Measurements from ENCODE around the gene FREY1. TPM values are rescaled to one million over a fixed set of nuclear protein-coding genes. Genes with fewer than 3 reads are reported as not detected.

FREY1 gene
- total and polyA plus RNA-seq, 2 donors (not counting 3 experiments of a cell fraction or from before 2014, with no cell fraction given), result 0.84 to 1.1 TPM

- CTCF ChIA-PET, result no interaction called here
- H3K27me3 ChIP-seq (ENCODE audit: control insufficient read depth in 2 of 2, insufficient read depth in 2 of 2, low read length in 2 of 2), result no peaks in the 10 kb centered on the region
- dilution Hi-C loops (cut with MboI; ENCODE audit: extremely low pct_ligation_motif_present, low sequenced_read_pairs), result no loop called here
- H3K4me2 ChIP-seq (ENCODE audit: insufficient read depth, low read length), result no peak overlapping the region
- no peaks in the 10 kb centered on the region for H3K9me1 ChIP-seq (replicated peaks; ENCODE audit: control insufficient read depth, extremely low read depth, insufficient read depth, low read length)
- H3K4me3 ChIP-seq (replicated peaks in 1 of 3; ENCODE audit: insufficient read depth in 1 of 3, low read depth in 1 of 3, low read length in 3 of 3), result no peak overlapping the region
- no peak for FAIRE-seq
- TF ChIP-seq MYC (IDR thresholded peaks at IDR 0.05; ENCODE audit: low read depth, low read length), result no peak
- peaks cover 0 to 35% of the 10 kb centered on the region in 2 experiments for H3K36me3 ChIP-seq (ENCODE audit: control insufficient read depth in 2 of 2, extremely low read depth in 1 of 2, insufficient read depth in 2 of 2, low read length in 2 of 2)
- TSS peak; percentile 41 for BruUV-seq (replicated peaks)
- no peaks in the 10 kb centered on the region for H3K9me3 ChIP-seq (replicated peaks; ENCODE audit: control insufficient read depth, insufficient read depth, low read length)
- no peaks in the 10 kb centered on the region for H3K4me1 ChIP-seq (ENCODE audit: control insufficient read depth, extremely low read depth, insufficient read depth, low read length)
- no peak for DNase-seq (ENCODE audit: low read depth, low spot score)
- no peaks in the 10 kb centered on the region for H3K79me2 ChIP-seq (ENCODE audit: control insufficient read depth, insufficient read depth, low read length)
- no peak overlapping the region for H2AFZ ChIP-seq (ENCODE audit: low read depth, low read length)
- intact Hi-C loops (cut with micrococcal nuclease), result no loop called here
- POLR2A ChIA-PET, result no interaction called here
- H4K20me1 ChIP-seq (replicated peaks; ENCODE audit: control insufficient read depth, extremely low read depth, insufficient read depth, low read length), result no peaks in the 10 kb centered on the region
- H3K27ac ChIP-seq (ENCODE audit: insufficient read depth, low read depth, low read length), result no peak overlapping the region
- H3K9ac ChIP-seq (replicated peaks; ENCODE audit: extremely low read depth, insufficient read depth, low read length), result no peak overlapping the region
These were observed 26.2 kb upstream of the FREY1 start for GRCh38 chr11:45933131-45933831.

GRCh38 chr11:45932217-45932616, 25.1 kb upstream of the FREY1 start:
- Histone ChIP-seq H3K36me3 (ENCODE audit: control insufficient read depth in 2 of 2, extremely low read depth in 1 of 2, insufficient read depth in 2 of 2, low read length in 2 of 2) (peaks cover 0 to 35% of the 10 kb centered on the region in 2 experiments), H3K27ac (ENCODE audit: insufficient read depth, low read depth, low read length) (no peak overlapping the region), H3K9me1 (replicated peaks; ENCODE audit: control insufficient read depth, extremely low read depth, insufficient read depth, low read length) (no peaks in the 10 kb centered on the region), H3K4me2 (ENCODE audit: insufficient read depth, low read length) (no peak overlapping the region), H4K20me1 (replicated peaks; ENCODE audit: control insufficient read depth, extremely low read depth, insufficient read depth, low read length) (no peaks in the 10 kb centered on the region), H3K4me1 (ENCODE audit: control insufficient read depth, extremely low read depth, insufficient read depth, low read length) (no peaks in the 10 kb centered on the region), H3K79me2 (ENCODE audit: control insufficient read depth, insufficient read depth, low read length) (no peaks in the 10 kb centered on the region), H3K9me3 (replicated peaks; ENCODE audit: control insufficient read depth, insufficient read depth, low read length) (no peaks in the 10 kb centered on the region), H3K9ac (replicated peaks; ENCODE audit: extremely low read depth, insufficient read depth, low read length) (no peak overlapping the region), H2AFZ (ENCODE audit: low read depth, low read length) (no peak overlapping the region), H3K4me3 (replicated peaks in 1 of 3; ENCODE audit: insufficient read depth in 1 of 3, low read depth in 1 of 3, low read length in 3 of 3) (no peak overlapping the region), H3K27me3 (ENCODE audit: control insufficient read depth in 2 of 2, insufficient read depth in 2 of 2, low read length in 2 of 2) (no peaks in the 10 kb centered on the region)
- FAIRE-seq (no peak), DNase-seq (ENCODE audit: low read depth, low spot score) (no peak)
- CTCF ChIA-PET, result no interaction called here
- TF ChIP-seq JUN (IDR thresholded peaks at IDR 0.05; ENCODE audit: borderline replicate concordance, insufficient read depth, insufficient read length, low read depth) (no peak), POLR2AphosphoS5 (IDR thresholded peaks at IDR 0.05; ENCODE audit: insufficient read depth, low read depth, low read length) (no peak), POLR2A (IDR thresholded peaks at IDR 0.05; ENCODE audit: low read depth, low read length) (no peak), GATA2 (IDR thresholded peaks at IDR 0.05; ENCODE audit: insufficient read depth, insufficient read length, low read depth, low read length) (no peak), MYC (IDR thresholded peaks at IDR 0.05; ENCODE audit: low read depth, low read length) (no peak), EZH2 (IDR thresholded peaks at IDR 0.05; ENCODE audit: borderline replicate concordance, low read depth, low read length, severe bottlenecking) (no peak), FOS (IDR thresholded peaks at IDR 0.05; ENCODE audit: borderline replicate concordance, insufficient read depth, low read length) (no peak)
- TF ChIP-seq, protein P1, sequence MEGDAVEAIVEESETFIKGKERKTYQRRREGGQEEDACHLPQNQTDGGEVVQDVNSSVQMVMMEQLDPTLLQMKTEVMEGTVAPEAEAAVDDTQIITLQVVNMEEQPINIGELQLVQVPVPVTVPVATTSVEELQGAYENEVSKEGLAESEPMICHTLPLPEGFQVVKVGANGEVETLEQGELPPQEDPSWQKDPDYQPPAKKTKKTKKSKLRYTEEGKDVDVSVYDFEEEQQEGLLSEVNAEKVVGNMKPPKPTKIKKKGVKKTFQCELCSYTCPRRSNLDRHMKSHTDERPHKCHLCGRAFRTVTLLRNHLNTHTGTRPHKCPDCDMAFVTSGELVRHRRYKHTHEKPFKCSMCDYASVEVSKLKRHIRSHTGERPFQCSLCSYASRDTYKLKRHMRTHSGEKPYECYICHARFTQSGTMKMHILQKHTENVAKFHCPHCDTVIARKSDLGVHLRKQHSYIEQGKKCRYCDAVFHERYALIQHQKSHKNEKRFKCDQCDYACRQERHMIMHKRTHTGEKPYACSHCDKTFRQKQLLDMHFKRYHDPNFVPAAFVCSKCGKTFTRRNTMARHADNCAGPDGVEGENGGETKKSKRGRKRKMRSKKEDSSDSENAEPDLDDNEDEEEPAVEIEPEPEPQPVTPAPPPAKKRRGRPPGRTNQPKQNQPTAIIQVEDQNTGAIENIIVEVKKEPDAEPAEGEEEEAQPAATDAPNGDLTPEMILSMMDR (IDR thresholded peaks at IDR 0.05; ENCODE audit: extremely low read depth in 1 of 2, insufficient read depth in 1 of 2, low read depth in 1 of 2, low read length in 2 of 2), result no peak
- TF ChIP-seq, protein P2, sequence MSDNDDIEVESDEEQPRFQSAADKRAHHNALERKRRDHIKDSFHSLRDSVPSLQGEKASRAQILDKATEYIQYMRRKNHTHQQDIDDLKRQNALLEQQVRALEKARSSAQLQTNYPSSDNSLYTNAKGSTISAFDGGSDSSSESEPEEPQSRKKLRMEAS (IDR thresholded peaks at IDR 0.05; ENCODE audit: insufficient read depth, insufficient read length), result no peak
- dilution Hi-C loops (cut with MboI; ENCODE audit: extremely low pct_ligation_motif_present, low sequenced_read_pairs) (no loop called here), intact Hi-C loops (cut with micrococcal nuclease) (no loop called here)
- POLR2A ChIA-PET, result no interaction called here
- no TSS peak for BruUV-seq (replicated peaks)
